ENCODE measurements around the gene GPR12.

GPR12 gene

DNA sequence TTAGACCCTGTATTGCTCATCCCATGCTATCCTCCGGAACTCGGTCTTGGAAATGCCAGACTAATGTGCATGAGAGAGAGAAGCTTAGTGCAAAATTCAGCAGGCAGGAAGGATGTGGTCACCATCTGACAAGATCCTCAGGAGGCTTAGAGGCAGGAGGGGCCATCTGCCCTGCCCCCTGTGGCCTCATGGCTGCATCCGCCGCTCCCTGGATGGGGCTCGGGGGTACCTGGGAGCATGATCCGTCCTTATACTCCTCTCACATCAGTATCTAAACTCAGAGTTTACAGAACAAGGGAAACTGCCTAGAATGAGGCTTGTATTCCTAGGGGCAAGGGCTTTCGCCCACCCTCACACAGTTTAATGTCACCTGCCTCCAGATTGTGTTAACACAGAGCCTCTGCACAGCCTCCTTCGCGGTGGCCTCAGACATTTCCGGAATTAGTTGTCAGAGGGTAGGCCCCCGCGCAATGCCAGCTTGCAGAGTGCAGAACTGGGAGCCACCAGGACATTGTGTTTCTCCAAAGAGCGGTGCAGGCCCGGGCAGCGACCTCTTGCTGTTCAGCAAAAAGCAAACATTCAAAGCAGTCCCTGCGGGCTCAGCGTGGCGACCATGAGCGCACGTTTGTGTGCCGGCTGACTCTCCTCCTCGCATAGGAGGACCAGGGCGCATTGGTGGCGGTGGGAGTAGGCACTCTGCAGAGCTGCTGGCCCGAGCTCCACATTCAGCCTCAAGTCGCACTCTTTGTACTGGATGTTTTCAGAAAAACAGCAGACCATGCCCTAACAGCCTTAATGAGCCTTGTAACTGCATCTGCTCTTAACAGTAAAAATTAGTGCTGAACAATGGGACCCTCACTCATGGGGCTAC lies 39.1 kb downstream of the GPR12 start:
- H3K18ac ChIP-seq (ENCODE audit: low read depth in 1 of 2, low read length in 2 of 2) = no peak overlapping the region
- 86% methylated on average over 26 of the region's 26 CpGs for WGBS
- H3K9me3 ChIP-seq (ENCODE audit: control insufficient read depth, low read length) = no peaks in the 10 kb centered on the region

DNA sequence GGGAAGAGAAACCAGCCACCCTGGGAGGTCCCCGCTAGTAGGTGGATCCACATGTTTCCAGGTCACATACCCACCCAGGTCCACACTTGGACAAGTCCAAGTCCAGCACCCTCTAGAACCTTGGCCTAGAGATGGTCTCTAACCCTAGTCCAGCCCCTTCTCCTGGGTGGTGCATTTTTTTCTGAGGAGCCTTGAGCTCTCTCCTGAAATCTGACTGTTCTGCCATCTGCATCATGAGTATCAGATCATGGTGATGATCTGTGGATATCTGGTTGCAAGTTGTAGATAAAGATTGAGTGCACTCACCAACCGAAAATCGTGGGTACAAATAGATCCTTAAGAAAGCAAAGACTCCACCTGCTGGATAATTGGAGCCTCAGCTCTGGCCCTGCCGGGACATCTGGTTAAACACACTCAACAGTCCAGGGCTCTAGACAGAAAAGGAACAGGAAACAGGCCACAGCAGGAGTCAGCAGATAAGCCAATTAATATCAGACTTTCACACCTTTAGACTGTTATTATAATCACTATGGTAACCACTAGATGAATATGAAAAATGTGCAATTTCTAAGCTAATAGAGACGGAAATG lies 41.1 kb downstream of the GPR12 start:
- H3K27ac ChIP-seq (ENCODE audit: low read length, poor library complexity, severe bottlenecking) = no peak overlapping the region
- H2BK120ac ChIP-seq (ENCODE audit: low read depth, low read length) = no peak overlapping the region
- H3K14ac ChIP-seq (ENCODE audit: low read length in 2 of 2) = no peak overlapping the region
- no peak overlapping the region for H3K9ac ChIP-seq (ENCODE audit: low read length)
- H3K36me3 ChIP-seq (ENCODE audit: control insufficient read depth in 1 of 2, insufficient read depth in 2 of 2, low read depth in 1 of 2, low read length in 2 of 2) = no peaks in the 10 kb centered on the region
- no peaks in the 10 kb centered on the region for H3K9me3 ChIP-seq (ENCODE audit: control insufficient read depth, low read length)
- 73% methylated on average over 4 of the region's 5 CpGs for WGBS
- no peaks in the 10 kb centered on the region for H3K79me1 ChIP-seq (replicated peaks; ENCODE audit: low read length, poor library complexity, severe bottlenecking)
- no peak overlapping the region for H3K4me2 ChIP-seq (ENCODE audit: low read length, poor library complexity, severe bottlenecking)
- H4K8ac ChIP-seq (ENCODE audit: low read length) = no peak overlapping the region
- no peak overlapping the region for H2BK12ac ChIP-seq (ENCODE audit: low read length in 2 of 2)
- H3K4me1 ChIP-seq (ENCODE audit: control insufficient read depth, insufficient read depth, low read depth, low read length) = no peaks in the 10 kb centered on the region
- no peak overlapping the region for H2BK15ac ChIP-seq (ENCODE audit: low read depth, poor library complexity, severe bottlenecking)
- H3K18ac ChIP-seq (ENCODE audit: low read depth in 1 of 2, low read length in 2 of 2) = no peak overlapping the region
- peaks cover 6 to 27% of the 10 kb centered on the region in 2 experiments for H3K27me3 ChIP-seq (ENCODE audit: control insufficient read depth in 1 of 2, insufficient read depth in 1 of 2, low read length in 2 of 2)
- no peak overlapping the region for H2AFZ ChIP-seq (ENCODE audit: low read depth, low read length)
- no peak overlapping the region for H3K23ac ChIP-seq (ENCODE audit: low read length in 2 of 2)
- no peak overlapping the region for H4K91ac ChIP-seq (ENCODE audit: low read length)
- H3K4me3 ChIP-seq (ENCODE audit: insufficient read depth in 1 of 2, low read depth in 1 of 2, low read length in 2 of 2) = no peak overlapping the region
- H2AK5ac ChIP-seq (ENCODE audit: low read length, severe bottlenecking) = no peak overlapping the region
- no peak overlapping the region for H3K4ac ChIP-seq (ENCODE audit: low read depth in 1 of 2, low read length in 2 of 2)
- DNase-seq = no peak
- H2BK5ac ChIP-seq (ENCODE audit: low read depth, low read length, poor library complexity, severe bottlenecking) = no peak overlapping the region

More for the DNA sequence above, 39.1 kb downstream of the GPR12 start:
- H3K23ac ChIP-seq (ENCODE audit: low read length in 2 of 2) = no peak overlapping the region
- no peak overlapping the region for H3K14ac ChIP-seq (ENCODE audit: low read length in 2 of 2)
- no peak overlapping the region for H2AK5ac ChIP-seq (ENCODE audit: low read length, severe bottlenecking)
- H2BK120ac ChIP-seq (ENCODE audit: low read depth, low read length) = no peak overlapping the region
- H3K27me3 ChIP-seq (ENCODE audit: control insufficient read depth in 1 of 2, insufficient read depth in 1 of 2, low read length in 2 of 2) = peaks cover 1 to 29% of the 10 kb centered on the region in 2 experiments
- H3K79me1 ChIP-seq (replicated peaks; ENCODE audit: low read length, poor library complexity, severe bottlenecking) = no peaks in the 10 kb centered on the region
- H2BK15ac ChIP-seq (ENCODE audit: low read depth, poor library complexity, severe bottlenecking) = no peak overlapping the region
- H3K4ac ChIP-seq (ENCODE audit: low read depth in 1 of 2, low read length in 2 of 2) = no peak overlapping the region
- H3K4me2 ChIP-seq (ENCODE audit: low read length, poor library complexity, severe bottlenecking) = no peak overlapping the region
- H3K27ac ChIP-seq (ENCODE audit: low read length, poor library complexity, severe bottlenecking) = no peak overlapping the region
- H4K91ac ChIP-seq (ENCODE audit: low read length) = no peak overlapping the region
- no peaks in the 10 kb centered on the region for H3K4me1 ChIP-seq (ENCODE audit: control insufficient read depth, insufficient read depth, low read depth, low read length)
- H3K36me3 ChIP-seq (ENCODE audit: control insufficient read depth in 1 of 2, insufficient read depth in 2 of 2, low read depth in 1 of 2, low read length in 2 of 2) = no peaks in the 10 kb centered on the region
- no peak for DNase-seq
- no peak overlapping the region for H3K4me3 ChIP-seq (ENCODE audit: insufficient read depth in 1 of 2, low read depth in 1 of 2, low read length in 2 of 2)
- H3K9ac ChIP-seq (ENCODE audit: low read length) = no peak overlapping the region
- H2BK12ac ChIP-seq (ENCODE audit: low read length in 2 of 2) = no peak overlapping the region
- H4K8ac ChIP-seq (ENCODE audit: low read length) = no peak overlapping the region
- H2AFZ ChIP-seq (ENCODE audit: low read depth, low read length) = no peak overlapping the region
- no peak overlapping the region for H2BK5ac ChIP-seq (ENCODE audit: low read depth, low read length, poor library complexity, severe bottlenecking)

DNA sequence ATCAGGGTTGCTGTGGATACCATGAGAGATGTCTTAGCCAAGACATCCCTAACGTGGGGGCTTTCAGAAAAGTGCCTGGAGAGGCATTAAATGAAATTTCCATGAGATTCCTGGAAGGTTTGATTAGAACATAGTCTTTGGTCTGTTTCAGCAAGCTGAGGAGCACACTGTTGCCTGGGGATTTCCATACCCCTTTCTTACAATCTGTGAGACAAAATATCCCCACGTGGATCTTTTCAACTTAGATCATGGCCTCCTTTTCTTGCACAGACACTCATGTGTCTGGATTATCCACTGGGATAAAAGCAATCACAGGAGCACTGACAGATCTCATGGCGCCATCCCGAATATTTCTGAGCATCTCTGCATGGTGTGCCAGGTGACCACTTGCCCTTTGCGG lies 41.7 kb downstream of the GPR12 start:
- Histone ChIP-seq H3K18ac (ENCODE audit: low read depth in 1 of 2, low read length in 2 of 2) (no peak overlapping the region), H3K27ac (ENCODE audit: low read length, poor library complexity, severe bottlenecking) (no peak overlapping the region), H4K91ac (ENCODE audit: low read length) (no peak overlapping the region), H3K36me3 (ENCODE audit: control insufficient read depth in 1 of 2, insufficient read depth in 2 of 2, low read depth in 1 of 2, low read length in 2 of 2) (no peaks in the 10 kb centered on the region), H3K4ac (ENCODE audit: low read depth in 1 of 2, low read length in 2 of 2) (no peak overlapping the region), H3K23ac (ENCODE audit: low read length in 2 of 2) (no peak overlapping the region), H3K14ac (ENCODE audit: low read length in 2 of 2) (no peak overlapping the region), H3K4me2 (ENCODE audit: low read length, poor library complexity, severe bottlenecking) (no peak overlapping the region), H3K4me1 (ENCODE audit: control insufficient read depth, insufficient read depth, low read depth, low read length) (no peaks in the 10 kb centered on the region), H3K27me3 (ENCODE audit: control insufficient read depth in 1 of 2, insufficient read depth in 1 of 2, low read length in 2 of 2) (peaks cover 6 to 27% of the 10 kb centered on the region in 2 experiments), H2BK120ac (ENCODE audit: low read depth, low read length) (no peak overlapping the region), H2BK5ac (ENCODE audit: low read depth, low read length, poor library complexity, severe bottlenecking) (no peak overlapping the region), H3K9me3 (ENCODE audit: control insufficient read depth, low read length) (no peaks in the 10 kb centered on the region), H4K8ac (ENCODE audit: low read length) (no peak overlapping the region), H3K4me3 (ENCODE audit: insufficient read depth in 1 of 2, low read depth in 1 of 2, low read length in 2 of 2) (no peak overlapping the region), H2AFZ (ENCODE audit: low read depth, low read length) (no peak overlapping the region), H3K79me1 (replicated peaks; ENCODE audit: low read length, poor library complexity, severe bottlenecking) (no peaks in the 10 kb centered on the region), H2BK15ac (ENCODE audit: low read depth, poor library complexity, severe bottlenecking) (no peak overlapping the region), H2AK5ac (ENCODE audit: low read length, severe bottlenecking) (no peak overlapping the region), H2BK12ac (ENCODE audit: low read length in 2 of 2) (no peak overlapping the region), H3K9ac (ENCODE audit: low read length) (no peak overlapping the region)
- WGBS = 84% methylated on average over 5 of the region's 5 CpGs
- no peak for DNase-seq

DNA sequence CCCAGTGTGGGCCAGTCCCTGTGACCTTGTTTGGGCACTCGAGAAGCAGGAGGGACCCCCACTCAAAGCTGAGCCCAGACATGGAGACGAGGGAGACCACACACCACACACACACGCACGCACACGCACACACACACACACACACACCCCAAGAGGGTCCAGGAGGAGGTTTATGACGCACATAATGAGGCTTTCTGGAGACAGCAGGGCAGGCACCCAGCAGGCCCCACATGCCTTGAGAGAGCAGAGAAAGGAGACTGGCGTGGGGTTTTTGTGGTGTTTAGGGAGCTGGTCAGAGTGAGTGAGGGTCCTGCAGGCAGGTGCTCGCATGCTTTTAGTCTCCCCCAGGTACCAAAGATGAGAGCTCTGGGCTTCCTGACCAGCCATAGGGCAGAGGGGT lies 42.4 kb downstream of the GPR12 start:
- Histone ChIP-seq H3K23ac (ENCODE audit: low read length in 2 of 2) (no peak overlapping the region), H2BK12ac (ENCODE audit: low read length in 2 of 2) (no peak overlapping the region), H2AFZ (ENCODE audit: low read depth, low read length) (no peak overlapping the region), H3K4ac (ENCODE audit: low read depth in 1 of 2, low read length in 2 of 2) (no peak overlapping the region), H2AK5ac (ENCODE audit: low read length, severe bottlenecking) (no peak overlapping the region), H2BK15ac (ENCODE audit: low read depth, poor library complexity, severe bottlenecking) (no peak overlapping the region), H3K9me3 (ENCODE audit: control insufficient read depth, low read length) (no peaks in the 10 kb centered on the region), H3K79me1 (replicated peaks; ENCODE audit: low read length, poor library complexity, severe bottlenecking) (no peaks in the 10 kb centered on the region), H2BK120ac (ENCODE audit: low read depth, low read length) (no peak overlapping the region), H3K4me2 (ENCODE audit: low read length, poor library complexity, severe bottlenecking) (no peak overlapping the region), H4K8ac (ENCODE audit: low read length) (no peak overlapping the region), H3K4me3 (ENCODE audit: insufficient read depth in 1 of 2, low read depth in 1 of 2, low read length in 2 of 2) (no peak overlapping the region), H3K27me3 (ENCODE audit: control insufficient read depth in 1 of 2, insufficient read depth in 1 of 2, low read length in 2 of 2) (peaks cover 9 to 27% of the 10 kb centered on the region in 2 experiments), H3K4me1 (ENCODE audit: control insufficient read depth, insufficient read depth, low read depth, low read length) (no peaks in the 10 kb centered on the region), H2BK5ac (ENCODE audit: low read depth, low read length, poor library complexity, severe bottlenecking) (no peak overlapping the region), H4K91ac (ENCODE audit: low read length) (no peak overlapping the region), H3K14ac (ENCODE audit: low read length in 2 of 2) (no peak overlapping the region), H3K36me3 (ENCODE audit: control insufficient read depth in 1 of 2, insufficient read depth in 2 of 2, low read depth in 1 of 2, low read length in 2 of 2) (no peaks in the 10 kb centered on the region), H3K27ac (ENCODE audit: low read length, poor library complexity, severe bottlenecking) (no peak overlapping the region), H3K18ac (ENCODE audit: low read depth in 1 of 2, low read length in 2 of 2) (no peak overlapping the region), H3K9ac (ENCODE audit: low read length) (no peak overlapping the region)
- no peak for DNase-seq
- 57% methylated on average over 4 of the region's 8 CpGs for WGBS
